ENCODE results near the gene TRMT2A. TPM values are rescaled to one million over a fixed set of nuclear protein-coding genes. Genes with fewer than 3 reads are reported as not detected.

Gene TRMT2A
- total and polyA plus RNA-seq, 10 of the 15 experiments (the other 5 are each of a cell fraction or from before 2014, with no cell fraction given) = 0.29 to 97.0 (median 57.9) TPM

DNA sequence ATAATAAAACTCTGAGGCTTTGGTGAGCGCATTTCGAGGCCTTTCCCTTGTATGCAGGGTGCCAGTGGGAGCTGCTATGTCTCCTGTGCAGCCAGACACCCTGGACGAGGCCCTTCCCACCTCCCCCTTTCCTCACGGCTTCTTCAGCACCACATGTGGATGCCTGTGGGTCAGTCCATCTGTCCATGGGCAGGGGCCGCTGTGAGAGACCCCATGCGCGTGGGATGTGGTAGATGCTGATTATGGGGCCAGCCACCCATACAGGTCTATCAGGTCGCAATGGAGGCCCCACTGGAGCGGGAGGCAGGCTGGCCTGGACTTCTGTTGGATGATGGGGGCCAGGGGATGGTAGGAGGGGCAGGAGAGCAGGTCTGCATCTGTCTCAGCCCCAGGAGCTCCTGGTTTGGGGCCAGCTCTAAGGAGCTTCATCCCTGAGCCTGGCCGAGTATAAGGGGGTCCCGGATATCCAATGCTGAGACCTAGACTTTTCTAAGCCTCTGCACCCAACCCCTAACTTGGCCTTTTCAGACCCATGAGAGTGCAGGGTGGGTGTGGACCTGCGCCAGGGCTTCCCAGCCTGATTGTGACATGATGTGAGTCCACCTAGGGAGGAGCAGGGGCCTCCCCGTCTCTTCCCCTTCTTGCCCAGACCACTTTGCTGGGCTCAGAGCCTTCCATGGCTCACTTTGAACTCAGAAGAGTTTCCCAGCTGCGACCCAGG, 51.0 kb downstream of the TRMT2A start:
- intact Hi-C loops (cut with micrococcal nuclease; ENCODE audit: unreplicated experiment) = no loop called here
- Histone ChIP-seq H3K4me2 (ENCODE audit: control insufficient read depth, insufficient read depth) (no peak overlapping the region), H2AFZ (ENCODE audit: control insufficient read depth, low read depth, low read length) (no peak overlapping the region), H3K36me3 (ENCODE audit: control insufficient read depth in 2 of 2, insufficient read depth in 2 of 2, low read length in 1 of 2) (peaks cover 0 to 7% of the 10 kb centered on the region in 2 experiments; a peak in 3 of 4 replicates), H3K4me3 (no peak overlapping the region), H4K20me1 (ENCODE audit: control insufficient read depth, insufficient read depth) (no peaks in the 10 kb centered on the region), H3K9ac (ENCODE audit: control insufficient read depth, insufficient read depth, low read length) (no peak overlapping the region), H3K27ac (ENCODE audit: control insufficient read depth, insufficient read depth) (no peak overlapping the region), H3K27me3 (replicated peaks in 1 of 2; ENCODE audit: control insufficient read depth in 2 of 2, insufficient read depth in 2 of 2, low read length in 1 of 2) (no peaks in the 10 kb centered on the region), H3K79me2 (ENCODE audit: control insufficient read depth, insufficient read depth, low read length) (no peaks in the 10 kb centered on the region), H3K4me1 (ENCODE audit: control insufficient read depth, insufficient read depth, low read length) (no peaks in the 10 kb centered on the region), H3K9me3 (replicated peaks; ENCODE audit: control insufficient read depth, insufficient read depth, low read length) (no peaks in the 10 kb centered on the region)
- ChIA-PET CTCF (no interaction called here), RAD21 (ENCODE audit: unreplicated experiment) (no interaction called here), POLR2A (no interaction called here), SMC1A (ENCODE audit: uncharacterized antibody, unreplicated experiment) (no interaction called here)
- TF ChIP-seq, protein P1, sequence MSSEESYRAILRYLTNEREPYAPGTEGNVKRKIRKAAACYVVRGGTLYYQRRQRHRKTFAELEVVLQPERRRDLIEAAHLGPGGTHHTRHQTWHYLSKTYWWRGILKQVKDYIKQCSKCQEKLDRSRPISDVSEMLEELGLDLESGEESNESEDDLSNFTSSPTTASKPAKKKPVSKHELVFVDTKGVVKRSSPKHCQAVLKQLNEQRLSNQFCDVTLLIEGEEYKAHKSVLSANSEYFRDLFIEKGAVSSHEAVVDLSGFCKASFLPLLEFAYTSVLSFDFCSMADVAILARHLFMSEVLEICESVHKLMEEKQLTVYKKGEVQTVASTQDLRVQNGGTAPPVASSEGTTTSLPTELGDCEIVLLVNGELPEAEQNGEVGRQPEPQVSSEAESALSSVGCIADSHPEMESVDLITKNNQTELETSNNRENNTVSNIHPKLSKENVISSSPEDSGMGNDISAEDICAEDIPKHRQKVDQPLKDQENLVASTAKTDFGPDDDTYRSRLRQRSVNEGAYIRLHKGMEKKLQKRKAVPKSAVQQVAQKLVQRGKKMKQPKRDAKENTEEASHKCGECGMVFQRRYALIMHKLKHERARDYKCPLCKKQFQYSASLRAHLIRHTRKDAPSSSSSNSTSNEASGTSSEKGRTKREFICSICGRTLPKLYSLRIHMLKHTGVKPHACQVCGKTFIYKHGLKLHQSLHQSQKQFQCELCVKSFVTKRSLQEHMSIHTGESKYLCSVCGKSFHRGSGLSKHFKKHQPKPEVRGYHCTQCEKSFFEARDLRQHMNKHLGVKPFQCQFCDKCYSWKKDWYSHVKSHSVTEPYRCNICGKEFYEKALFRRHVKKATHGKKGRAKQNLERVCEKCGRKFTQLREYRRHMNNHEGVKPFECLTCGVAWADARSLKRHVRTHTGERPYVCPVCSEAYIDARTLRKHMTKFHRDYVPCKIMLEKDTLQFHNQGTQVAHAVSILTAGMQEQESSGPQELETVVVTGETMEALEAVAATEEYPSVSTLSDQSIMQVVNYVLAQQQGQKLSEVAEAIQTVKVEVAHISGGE (CRISPR knock-in tag; IDR thresholded peaks at IDR 0.05) = no peak
- TF ChIP-seq WRNIP1 (IDR thresholded peaks at IDR 0.05; ENCODE audit: borderline replicate concordance, low read depth, low read length) (no peak), NFYA (IDR thresholded peaks at IDR 0.05; ENCODE audit: borderline replicate concordance, low read depth, low read length) (no peak), PML (IDR thresholded peaks at IDR 0.05; ENCODE audit: low read length) (no peak), IKZF1 (conservative IDR thresholded peaks at IDR 0.05) (no peak), CBX3 (IDR thresholded peaks at IDR 0.05; ENCODE audit: borderline replicate concordance, low read depth) (no peak), SUZ12 (IDR thresholded peaks at IDR 0.05; ENCODE audit: unreplicated experiment) (no peak), STAT3 (IDR thresholded peaks at IDR 0.05; ENCODE audit: low read depth, low read length) (no peak), NR2F1 (conservative IDR thresholded peaks at IDR 0.05) (no peak), NFYB (IDR thresholded peaks at IDR 0.05; ENCODE audit: insufficient read depth, low read depth, low read length) (no peak), RCOR1 (conservative IDR thresholded peaks at IDR 0.05; ENCODE audit: low read depth, low read length) (no peak)
- TF ChIP-seq, protein P2, sequence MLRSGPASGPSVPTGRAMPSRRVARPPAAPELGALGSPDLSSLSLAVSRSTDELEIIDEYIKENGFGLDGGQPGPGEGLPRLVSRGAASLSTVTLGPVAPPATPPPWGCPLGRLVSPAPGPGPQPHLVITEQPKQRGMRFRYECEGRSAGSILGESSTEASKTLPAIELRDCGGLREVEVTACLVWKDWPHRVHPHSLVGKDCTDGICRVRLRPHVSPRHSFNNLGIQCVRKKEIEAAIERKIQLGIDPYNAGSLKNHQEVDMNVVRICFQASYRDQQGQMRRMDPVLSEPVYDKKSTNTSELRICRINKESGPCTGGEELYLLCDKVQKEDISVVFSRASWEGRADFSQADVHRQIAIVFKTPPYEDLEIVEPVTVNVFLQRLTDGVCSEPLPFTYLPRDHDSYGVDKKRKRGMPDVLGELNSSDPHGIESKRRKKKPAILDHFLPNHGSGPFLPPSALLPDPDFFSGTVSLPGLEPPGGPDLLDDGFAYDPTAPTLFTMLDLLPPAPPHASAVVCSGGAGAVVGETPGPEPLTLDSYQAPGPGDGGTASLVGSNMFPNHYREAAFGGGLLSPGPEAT (IDR thresholded peaks at IDR 0.05; ENCODE audit: low read depth) = no peak
- TF ChIP-seq, protein P3, sequence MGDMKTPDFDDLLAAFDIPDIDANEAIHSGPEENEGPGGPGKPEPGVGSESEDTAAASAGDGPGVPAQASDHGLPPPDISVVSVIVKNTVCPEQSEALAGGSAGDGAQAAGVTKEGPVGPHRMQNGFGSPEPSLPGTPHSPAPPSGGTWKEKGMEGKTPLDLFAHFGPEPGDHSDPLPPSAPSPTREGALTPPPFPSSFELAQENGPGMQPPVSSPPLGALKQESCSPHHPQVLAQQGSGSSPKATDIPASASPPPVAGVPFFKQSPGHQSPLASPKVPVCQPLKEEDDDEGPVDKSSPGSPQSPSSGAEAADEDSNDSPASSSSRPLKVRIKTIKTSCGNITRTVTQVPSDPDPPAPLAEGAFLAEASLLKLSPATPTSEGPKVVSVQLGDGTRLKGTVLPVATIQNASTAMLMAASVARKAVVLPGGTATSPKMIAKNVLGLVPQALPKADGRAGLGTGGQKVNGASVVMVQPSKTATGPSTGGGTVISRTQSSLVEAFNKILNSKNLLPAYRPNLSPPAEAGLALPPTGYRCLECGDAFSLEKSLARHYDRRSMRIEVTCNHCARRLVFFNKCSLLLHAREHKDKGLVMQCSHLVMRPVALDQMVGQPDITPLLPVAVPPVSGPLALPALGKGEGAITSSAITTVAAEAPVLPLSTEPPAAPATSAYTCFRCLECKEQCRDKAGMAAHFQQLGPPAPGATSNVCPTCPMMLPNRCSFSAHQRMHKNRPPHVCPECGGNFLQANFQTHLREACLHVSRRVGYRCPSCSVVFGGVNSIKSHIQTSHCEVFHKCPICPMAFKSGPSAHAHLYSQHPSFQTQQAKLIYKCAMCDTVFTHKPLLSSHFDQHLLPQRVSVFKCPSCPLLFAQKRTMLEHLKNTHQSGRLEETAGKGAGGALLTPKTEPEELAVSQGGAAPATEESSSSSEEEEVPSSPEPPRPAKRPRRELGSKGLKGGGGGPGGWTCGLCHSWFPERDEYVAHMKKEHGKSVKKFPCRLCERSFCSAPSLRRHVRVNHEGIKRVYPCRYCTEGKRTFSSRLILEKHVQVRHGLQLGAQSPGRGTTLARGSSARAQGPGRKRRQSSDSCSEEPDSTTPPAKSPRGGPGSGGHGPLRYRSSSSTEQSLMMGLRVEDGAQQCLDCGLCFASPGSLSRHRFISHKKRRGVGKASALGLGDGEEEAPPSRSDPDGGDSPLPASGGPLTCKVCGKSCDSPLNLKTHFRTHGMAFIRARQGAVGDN (IDR thresholded peaks at IDR 0.05) = no peak
- FAIRE-seq = no peak
- in situ Hi-C loops (cut with MboI) = no loop called here
- no peak for ATAC-seq
- BruUV-seq (replicated peaks) = no TSS peak
- DNase-seq (ENCODE audit: low read depth, low spot score) = no peak
- 84% methylated on average over 14 of the region's 14 CpGs for WGBS (ENCODE audit: insufficient coverage, insufficient replicate concordance, low lambda C conversion rate, missing lambda C conversion rate)

All from GM12878 (cell line).